A549 (cell line): ENCODE results near the gene ZC3H7A. TPM values are rescaled to one million over a fixed set of nuclear protein-coding genes. Genes with fewer than 3 reads are reported as not detected.

ENCODE experiments used
- ATAC-seq, 2 experiments: fragments of 200-7000 bp in 1 of 2; fragments of >200 bp in 1 of 2; cut with Nextera tagmentation in 1 of 2; cut with Tn5 transposase in 1 of 2; 3 replicates each; pipeline versions ENCODE4 v1.8.0 to v1.9.1; 2018 to 2020; ENCODE audit warnings: mild to moderate bottlenecking in 1 of 2, moderate library complexity in 1 of 2
- CTCF ChIA-PET: fragments of 300-600 bp; sonication (Branson Sonifier 250); formaldehyde crosslinking; extraction: SDS; loops from one replicate; lab custom pipeline; 2021; ENCODE audit warnings: antibody characterized with exemption, inconsistent platforms; lab: Yijun Ruan, JAX
- POLR2A ChIA-PET: fragments of 350-600 bp; formaldehyde crosslinking; extraction: SDS; loops from one replicate; lab custom pipeline; 2021; ENCODE audit warnings: antibody characterized with exemption, inconsistent platforms; lab: Yijun Ruan, JAX
- DNase-seq, 2 experiments: peaks; one replicate each; pipeline versions ENCODE4 v3.0.0 to v3.0.0-alpha.2; 2011 to 2016; ENCODE audit warnings: low read depth in 1 of 2, low spot score in 1 of 2
- FAIRE-seq: peaks from 2 replicates; lab custom pipeline; 2011; peaks lifted over from hg19 to GRCh38; lab: Jason Lieb, UNC
- H3K27ac ChIP-seq, 2 experiments: fragments of >200 bp; sonication (Bioruptor Twin); formaldehyde crosslinking; 3 replicates each; pipeline ENCODE4 v1.5.1; 2016 to 2017
- H3K4me1 ChIP-seq: fragments of >200 bp; sonication (Bioruptor Twin); formaldehyde crosslinking; 3 replicates; pipeline ENCODE4 v1.6.1; 2016
- H3K4me2 ChIP-seq: fragments of >200 bp; sonication (Bioruptor Twin); formaldehyde crosslinking; 3 replicates; pipeline ENCODE4 v1.6.1; 2016
- H3K4me3 ChIP-seq: fragments of >200 bp; sonication (Bioruptor Twin); formaldehyde crosslinking; 3 replicates; pipeline ENCODE4 v1.5.1; 2016
- H3K9me3 ChIP-seq: fragments of >200 bp; sonication (Bioruptor Twin); formaldehyde crosslinking; 3 replicates; pipeline ENCODE4 v1.6.1; 2016
- ATOH8 ChIP-seq: fragments of 250-450 bp; sonication (Bioruptor Pico); IDR thresholded peaks from 2 replicates; pipeline ENCODE4 v1.5.0; 2020; ENCODE audit warnings: low read depth, mild to moderate bottlenecking, moderate library complexity
- BHLHE40 ChIP-seq: IDR thresholded peaks from 2 replicates; pipeline ENCODE4 v1.6.1; 2012; ENCODE audit warnings: low read depth, low read length, inconsistent platforms
- CBX8 ChIP-seq: fragments of 200-600 bp; sonication (generic); IDR thresholded peaks from 2 replicates; pipeline ENCODE4 v1.6.1; 2016
- CHD2 ChIP-seq: fragments of 150-350 bp; IDR thresholded peaks from 2 replicates; pipeline ENCODE4 v1.6.1; 2014; ENCODE audit warnings: low read length; ENCODE audit not compliant: partially characterized antibody
- EHF ChIP-seq: fragments of 250-450 bp; sonication (Bioruptor Pico); IDR thresholded peaks from 2 replicates; pipeline ENCODE4 v1.5.0; 2020; ENCODE audit warnings: mild to moderate bottlenecking
- ESRRA ChIP-seq: fragments of 150-350 bp; IDR thresholded peaks from 2 replicates; pipeline ENCODE4 v1.6.1; 2014; ENCODE audit warnings: mild to moderate bottlenecking, low read length, borderline replicate concordance
- GATA3 ChIP-seq: IDR thresholded peaks from 2 replicates; pipeline ENCODE4 v1.6.1; 2012; ENCODE audit warnings: borderline replicate concordance
- HDAC2 ChIP-seq: fragments of 200-600 bp; sonication (generic); IDR thresholded peaks from 2 replicates; pipeline ENCODE4 v1.6.1; 2016
- HOXA7 ChIP-seq: fragments of 250-450 bp; sonication (Bioruptor Pico); IDR thresholded peaks from 2 replicates; pipeline ENCODE4 v1.5.0; 2020; ENCODE audit warnings: mild to moderate bottlenecking, moderate library complexity
- MAFK ChIP-seq: fragments of 450-650 bp; IDR thresholded peaks from 2 replicates; pipeline ENCODE4 v1.6.1; 2014; ENCODE audit not compliant: partially characterized antibody
- NPAS2 ChIP-seq: fragments of 250-450 bp; sonication (Bioruptor Pico); IDR thresholded peaks from 2 replicates; pipeline ENCODE4 v1.8.0; 2022; ENCODE audit warnings: mild to moderate bottlenecking, moderate library complexity, borderline replicate concordance
- PHF8 ChIP-seq: fragments of 200-600 bp; sonication (generic); IDR thresholded peaks from 2 replicates; pipeline ENCODE4 v1.6.1; 2016; ENCODE audit warnings: low read depth, mild to moderate bottlenecking, antibody characterized with exemption, moderate library complexity, borderline replicate concordance
- RAD21 ChIP-seq, 2 experiments: fragments of >200 bp in 1 of 2; sonication (Bioruptor Twin) in 1 of 2; formaldehyde crosslinking in 1 of 2; IDR thresholded peaks in 1 of 2; conservative IDR thresholded peaks in 1 of 2; 2 replicates in 1 of 2; 3 replicates in 1 of 2; pipeline ENCODE4 v1.6.1; 2012 to 2018; ENCODE audit warnings: inconsistent platforms in 1 of 2
- RARB ChIP-seq: fragments of 250-450 bp; sonication (Bioruptor Pico); IDR thresholded peaks from 2 replicates; pipeline ENCODE4 v1.8.0; 2021; ENCODE audit warnings: mild to moderate bottlenecking, moderate library complexity
- REST ChIP-seq: fragments of 200-600 bp; sonication (generic); IDR thresholded peaks from 2 replicates; pipeline ENCODE4 v1.6.1; 2016; ENCODE audit warnings: antibody characterized with exemption, mild to moderate bottlenecking, moderate library complexity
- RNF2 ChIP-seq: fragments of 200-600 bp; sonication (generic); IDR thresholded peaks from 2 replicates; pipeline ENCODE4 v1.6.1; 2016; ENCODE audit warnings: low read depth, mild to moderate bottlenecking, antibody characterized with exemption, moderate library complexity, borderline replicate concordance
- TP53 ChIP-seq: fragments of 250-450 bp; sonication (Bioruptor Pico); IDR thresholded peaks from 2 replicates; pipeline ENCODE4 v1.5.0; 2021; ENCODE audit warnings: mild to moderate bottlenecking, moderate library complexity
- WGBS: methylation state at CpG from one replicate; pipeline ENCODE4 v1.1.6; 2017; ENCODE audit errors: missing lambda C conversion rate; 5-methylcytosine and 5-hydroxymethylcytosine counted together
- polyA plus RNA-seq, 4 experiments: library from polyadenylated mRNA; depleted of rRNA in 3 of 4; stranded (reverse); fragments of >200 nt; fragmentation: RNase III in 1 of 4; extraction: RNeasy Plus Mini Kit Qiagen cat#74134 plus additional on column Dnase treatment in 1 of 4; gene quantifications; 2 replicates in 3 of 4; 3 replicates in 1 of 4; pipeline ENCODE4 v1.2.3, GENCODE V29; 2011 to 2017

ZC3H7A gene
- polyA plus RNA-seq, 2 of the 4 experiments (the other 2 are of a cell fraction) = 33.8 to 41.5 TPM

DNA sequence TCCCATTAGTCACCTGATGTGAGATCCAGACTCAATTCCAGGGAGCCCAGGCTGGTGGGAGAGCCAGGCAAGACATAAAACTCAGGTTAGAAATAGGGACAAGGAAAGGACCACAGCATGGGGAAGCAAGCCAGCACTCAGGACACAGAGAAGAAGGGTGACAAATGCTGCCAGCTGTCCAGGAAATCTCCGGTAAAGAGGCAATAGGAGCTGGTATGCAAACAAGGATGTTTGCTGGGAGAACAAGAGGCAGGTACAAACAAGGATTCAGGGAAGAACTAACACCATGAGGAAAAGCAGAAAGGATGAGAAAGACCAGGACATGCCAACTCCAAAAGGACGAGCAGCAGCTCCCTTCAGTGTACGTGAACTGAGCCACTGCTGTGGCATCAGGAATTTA is 44.2 kb downstream of the ZC3H7A start:
- POLR2A ChIA-PET = interaction anchor here (1.2 kb wide), 1 partner anchor 9 kb away, joined by 5 read pairs; no protein-coding TSS in a partner anchor

GRCh38 chr16:11750056-11750455 is 47.0 kb downstream of the ZC3H7A start:
- 85% methylated on average over 7 of the region's 7 CpGs for WGBS
- ATAC-seq = no peak
- FAIRE-seq = no peak

More for the DNA sequence above, 44.2 kb downstream of the ZC3H7A start:
- Histone ChIP-seq H3K4me2 (no peak overlapping the region), H3K4me3 (no peak overlapping the region), H3K4me1 (peaks cover 50% of the 10 kb centered on the region), H3K27ac (no peak overlapping the region), H3K9me3 (no peaks in the 10 kb centered on the region)
- FAIRE-seq (no peak), ATAC-seq (no peak), DNase-seq (no peak)
- 87% methylated on average over 3 of the region's 3 CpGs for WGBS
- CTCF ChIA-PET = interaction anchor here (1.4 kb wide), 1 partner anchor 44 kb away, joined by 5 read pairs; the partner anchor contains the start of gene ZC3H7A
- no peak for TF ChIP-seq ESRRA

DNA sequence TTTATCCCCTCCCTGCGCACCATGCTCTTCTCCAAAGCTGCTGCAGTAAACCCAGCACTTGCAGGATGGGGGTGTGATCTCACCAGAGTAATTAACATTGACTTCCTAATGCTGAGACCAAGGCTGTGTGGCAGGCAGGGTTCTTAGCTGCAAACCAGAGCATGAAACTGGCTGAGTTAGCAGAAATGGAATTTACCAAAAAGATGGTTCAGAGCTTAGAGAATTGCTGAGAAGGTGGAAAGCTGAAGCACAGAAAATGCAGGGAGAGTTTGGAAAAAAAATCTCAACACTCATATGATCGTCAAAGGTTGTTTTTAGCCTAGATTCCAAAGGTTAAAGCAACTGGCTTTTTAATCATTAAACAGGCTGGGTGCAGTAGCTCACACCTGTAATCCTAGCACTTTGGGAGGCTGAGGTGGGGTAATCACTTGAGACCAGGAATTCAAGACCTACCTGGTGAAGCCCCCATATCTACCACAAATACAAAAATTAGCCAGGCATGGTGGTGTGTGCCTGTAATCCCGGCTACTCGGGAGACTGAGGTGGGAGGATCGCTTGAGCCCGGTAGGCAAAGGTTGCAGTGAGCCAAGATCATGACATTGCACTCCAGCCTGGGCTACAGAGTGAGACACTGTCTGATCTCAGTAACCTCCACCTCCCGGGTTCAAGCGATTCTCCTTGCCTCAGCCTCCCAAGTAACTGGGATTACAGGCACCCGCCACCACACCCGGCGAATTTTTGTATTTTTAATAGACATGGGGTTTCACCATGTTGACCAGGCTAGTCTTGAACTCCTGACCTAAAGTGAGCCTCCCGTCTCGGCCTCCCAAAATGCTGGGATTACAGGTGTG is 48.4 kb downstream of the ZC3H7A start:
- 81% methylated on average over 13 of the region's 13 CpGs for whole genome bisulfite sequencing
- TF ChIP-seq MAFK (peak; percentile 83), ATOH8 (no peak), CBX8 (no peak)
- TF ChIP-seq, all 56 proteins: peak for 1
- CTCF ChIA-PET = no interaction called here
- DNase-seq = no peak
- no peak for ATAC-seq
- no peaks in the 10 kb centered on the region for H3K9me3 ChIP-seq
- POLR2A ChIA-PET = no interaction called here
- FAIRE-seq = no peak
- H3K4me1 ChIP-seq = peaks cover 22% of the 10 kb centered on the region
- H3K27ac ChIP-seq = peak overlapping the region in 1 of 2 experiments; percentile 35; a peak in 3 of 6 replicates
- peak overlapping the region; percentile 42 for H3K4me2 ChIP-seq
- H3K4me3 ChIP-seq = no peak overlapping the region

More at GRCh38 chr16:11750056-11750455, 47.0 kb downstream of the ZC3H7A start:
- H3K4me1 ChIP-seq = peaks cover 22% of the 10 kb centered on the region
- no peak for DNase-seq
- TF ChIP-seq NPAS2 (CRISPR knock-in tag) (no peak), BHLHE40 (no peak), CHD2 (no peak), HOXA7 (no peak), RNF2 (no peak), RAD21 (conservative IDR thresholded peaks at IDR 0.05 in 1 of 2, IDR thresholded peaks at IDR 0.05 in 1 of 2) (no peak), TP53 (no peak), RARB (CRISPR knock-in tag) (no peak), HDAC2 (no peak), GATA3 (no peak), ATOH8 (no peak), PHF8 (no peak), ESRRA (no peak), EHF (CRISPR knock-in tag) (no peak), REST (no peak)
- CTCF ChIA-PET = interaction anchor here (0.9 kb wide), 1 partner anchor 36 kb away, joined by 3 read pairs; no protein-coding TSS in a partner anchor
- no peaks in the 10 kb centered on the region for H3K9me3 ChIP-seq
- no peak overlapping the region for H3K4me2 ChIP-seq
- H3K4me3 ChIP-seq = no peak overlapping the region
- POLR2A ChIA-PET = no interaction called here
- H3K27ac ChIP-seq = no peak overlapping the region
